ENCODE measurements around the gene SP100.
"Not testable (repeated sequence)": the region's sequence is repeated elsewhere in the genome, so short reads cannot be mapped to it uniquely, and the experiment has no call there.

SP100 gene

DNA sequence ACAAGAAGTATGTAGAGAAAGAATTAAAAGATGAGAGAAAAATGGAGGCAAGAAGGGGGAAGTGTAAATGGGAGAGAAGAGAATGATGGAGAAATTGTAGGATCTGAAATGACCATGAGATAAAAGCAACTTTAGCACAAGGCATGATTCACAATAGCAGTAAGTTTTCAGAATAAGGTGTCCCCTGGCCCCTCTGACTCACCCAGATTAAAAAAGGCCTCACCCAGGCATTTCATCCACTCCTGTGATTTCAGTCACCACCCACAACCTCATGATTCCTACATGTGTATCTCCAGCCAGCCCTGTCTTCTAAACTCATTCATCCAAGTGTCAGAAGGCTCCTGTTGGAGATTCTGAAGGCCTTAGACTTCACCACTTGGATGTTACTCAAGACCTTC, 56.6 kb downstream of the SP100 start:
- no peak for DNase-seq

DNA sequence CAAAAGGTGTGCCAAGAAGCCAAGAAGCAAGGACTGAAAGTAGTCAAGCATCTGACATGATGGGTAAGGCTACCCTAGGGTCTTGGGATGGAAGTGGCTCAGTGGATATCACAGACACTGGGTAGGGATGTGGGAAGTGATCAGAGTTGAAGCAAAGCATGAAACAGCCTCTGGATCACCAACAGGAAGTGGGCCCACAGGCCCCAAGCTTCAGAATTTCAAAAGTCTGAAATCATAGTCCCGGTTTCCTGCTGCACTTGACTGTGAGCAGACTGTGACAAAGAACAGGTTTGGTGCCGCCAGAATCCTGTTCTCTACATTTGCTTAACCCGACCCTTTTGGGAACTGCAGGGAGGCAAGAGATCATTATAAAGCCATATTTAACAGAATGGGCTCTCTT, 57.4 kb downstream of the SP100 start:
- DNase-seq: no peak

DNA sequence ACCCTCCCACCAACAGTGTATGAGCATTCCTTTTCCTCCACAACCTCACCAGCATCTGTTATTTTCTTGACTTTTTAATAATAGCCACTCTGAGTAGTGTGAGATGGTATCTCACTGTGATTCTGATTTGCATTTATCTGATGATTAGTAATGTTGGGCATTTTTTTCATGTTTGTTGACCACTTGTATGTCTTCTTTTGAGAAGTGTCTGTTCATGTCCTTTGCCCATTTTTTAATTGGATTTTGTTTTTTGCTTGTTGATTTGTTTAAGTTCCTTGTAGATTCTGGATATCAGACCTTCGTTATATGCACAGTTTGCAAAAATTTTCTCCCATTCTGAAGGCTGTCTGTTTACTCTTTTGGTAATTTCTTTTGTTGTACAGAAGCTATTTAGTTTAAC, 59.1 kb downstream of the SP100 start:
- DNase-seq: no peak

DNA sequence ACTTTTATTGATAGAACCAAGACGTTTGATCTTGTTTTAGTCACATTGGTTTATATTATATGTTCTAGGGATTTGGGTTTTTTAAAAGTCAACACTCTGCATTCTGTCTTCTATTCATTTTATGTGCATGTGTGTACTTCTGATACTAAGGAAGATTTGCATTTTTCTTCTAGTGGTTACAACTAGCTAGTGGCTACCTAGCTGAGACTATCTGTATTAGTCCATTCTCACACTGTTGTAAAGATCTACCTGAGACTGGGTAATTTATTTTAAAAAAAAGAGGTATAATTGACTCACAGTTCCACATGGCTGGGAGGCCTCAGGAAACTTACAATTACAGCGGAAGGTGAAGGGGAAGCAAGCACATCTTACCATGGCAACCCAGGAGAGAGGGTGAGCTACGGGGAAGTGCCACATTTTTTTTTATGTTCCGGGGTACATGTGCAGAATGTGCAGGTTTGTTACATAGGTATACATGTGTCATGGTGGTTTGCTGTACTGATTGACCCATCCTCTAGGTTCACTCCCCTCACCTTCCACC, 69.9 kb downstream of the SP100 start:
- no peak for DNase-seq

DNA sequence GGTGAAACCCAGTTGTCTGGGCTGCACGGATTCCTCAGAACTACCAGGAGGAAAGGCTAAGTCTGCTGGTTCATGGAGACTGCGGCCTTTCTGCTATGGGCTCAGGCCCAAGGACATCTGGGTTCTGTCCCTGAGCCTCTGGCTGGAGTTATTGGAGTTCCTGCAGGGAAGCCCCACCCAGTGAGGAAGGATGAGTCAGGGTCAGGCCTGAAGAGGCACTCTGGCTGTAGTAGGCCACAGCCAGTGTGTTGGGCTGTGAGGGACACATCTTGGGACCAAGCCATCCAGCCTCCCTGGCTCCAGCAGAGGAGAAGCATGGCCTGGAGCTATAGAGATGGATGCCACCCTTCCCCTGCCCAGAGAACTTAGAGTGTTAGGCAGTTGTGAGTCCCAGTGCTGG, 75.2 kb downstream of the SP100 start:
- DNase-seq: not testable (repeated sequence)

DNA sequence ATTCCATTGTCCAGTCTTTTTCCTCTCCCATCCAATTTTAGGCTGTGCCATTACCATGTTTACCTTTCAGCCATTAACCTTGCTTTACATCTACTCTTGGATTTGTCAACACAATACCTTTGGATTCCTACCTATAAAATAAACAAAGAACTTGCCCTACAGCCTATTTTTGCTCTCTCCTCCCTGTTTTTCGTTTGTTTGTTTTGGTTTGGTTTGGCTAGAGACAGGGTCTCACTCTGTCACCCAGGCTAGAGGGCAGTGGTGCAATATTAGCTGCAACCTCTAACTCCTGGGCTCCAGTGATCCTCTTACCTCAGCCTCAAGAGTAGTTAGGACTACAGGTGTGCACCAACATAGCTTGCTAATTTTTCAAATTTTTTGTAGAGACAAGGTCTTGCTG, 76.1 kb downstream of the SP100 start:
- no peak for DNase-seq

DNA sequence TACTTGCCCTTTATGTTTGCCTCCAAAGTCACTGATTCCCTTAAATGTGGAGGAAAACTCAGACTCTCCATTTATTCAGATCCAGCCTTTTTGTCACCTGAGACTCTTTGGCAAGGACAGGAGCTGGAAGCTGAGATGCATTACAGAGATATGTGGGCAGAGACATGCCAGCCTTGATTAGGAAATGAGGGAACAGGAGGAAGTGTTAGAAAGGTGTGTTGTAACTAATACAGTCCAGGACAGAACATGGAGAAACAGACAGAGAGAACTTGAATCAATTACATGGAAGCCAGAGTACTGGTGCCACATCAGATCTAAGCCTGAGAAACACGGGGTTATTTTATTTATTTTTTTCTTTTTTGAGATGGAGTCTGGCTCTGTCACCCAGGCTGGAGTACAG, 79.0 kb downstream of the SP100 start:
- no peak for DNase-seq

DNA sequence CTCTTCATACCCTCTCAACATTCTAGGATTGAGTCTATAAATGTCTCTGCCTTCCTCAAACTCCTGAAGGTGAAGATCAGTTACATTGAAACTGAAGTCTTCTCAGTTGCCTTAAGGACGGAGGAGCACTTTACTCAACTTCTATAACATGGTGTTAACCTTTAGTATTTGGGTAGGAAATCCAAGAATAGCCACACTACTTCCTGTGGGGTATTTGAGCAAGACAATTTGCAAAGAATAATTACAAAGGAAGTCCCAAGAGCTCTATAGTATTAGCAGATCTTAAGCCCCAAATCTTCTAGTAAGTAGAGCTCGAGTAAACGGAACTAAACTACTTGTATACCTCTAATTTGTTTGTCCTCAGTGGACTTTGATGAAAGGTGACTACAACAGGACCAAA, 80.9 kb downstream of the SP100 start:
- no peak for DNase-seq

DNA sequence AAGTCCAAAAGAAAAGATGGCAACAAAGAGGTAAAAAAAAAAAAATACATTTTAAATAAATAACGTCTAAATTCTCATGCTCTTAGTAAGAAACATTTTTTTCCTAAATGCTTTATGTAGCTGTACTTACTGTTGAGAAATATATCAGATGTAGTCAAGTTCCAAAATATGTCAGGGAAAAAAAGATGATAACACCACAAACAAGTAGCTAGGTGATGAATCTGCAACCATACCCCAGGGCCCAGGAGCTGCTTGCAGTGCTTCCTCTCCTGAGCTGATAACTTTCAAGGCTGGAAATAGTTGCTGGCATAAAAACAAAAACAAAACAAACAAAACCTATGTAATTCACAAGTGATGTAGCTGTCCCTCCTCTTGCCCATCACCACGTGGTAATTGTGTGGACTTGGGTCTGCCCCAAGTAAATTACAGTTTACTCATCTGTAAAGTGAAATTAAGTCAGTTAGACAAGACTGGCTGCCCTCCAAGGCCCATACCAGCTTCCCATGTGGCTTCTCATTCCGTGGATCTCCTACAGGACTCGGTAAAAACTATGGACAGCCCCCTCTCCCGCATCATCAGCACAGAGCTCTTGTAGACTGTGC, 82.6 kb downstream of the SP100 start:
- DNase-seq: no peak

DNA sequence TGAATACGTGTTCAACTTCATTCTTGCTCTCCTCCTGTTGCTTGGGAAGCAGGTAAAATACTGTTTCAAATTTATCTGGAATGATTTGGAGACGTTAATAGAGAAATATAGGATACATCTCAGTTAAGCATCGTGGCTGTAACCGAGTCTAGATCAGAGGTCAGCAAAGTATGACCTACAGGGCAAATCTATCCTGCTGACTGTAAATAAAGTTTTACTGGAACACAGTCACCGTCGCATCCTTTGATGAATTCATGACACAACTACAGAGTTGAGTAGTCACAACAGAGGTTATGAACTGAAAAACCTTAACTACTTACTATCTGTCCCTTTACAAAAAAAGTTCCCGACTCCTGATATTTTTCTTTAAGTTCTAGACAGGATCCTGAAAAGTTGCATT, 86.6 kb downstream of the SP100 start:
- no peak for DNase-seq

DNA sequence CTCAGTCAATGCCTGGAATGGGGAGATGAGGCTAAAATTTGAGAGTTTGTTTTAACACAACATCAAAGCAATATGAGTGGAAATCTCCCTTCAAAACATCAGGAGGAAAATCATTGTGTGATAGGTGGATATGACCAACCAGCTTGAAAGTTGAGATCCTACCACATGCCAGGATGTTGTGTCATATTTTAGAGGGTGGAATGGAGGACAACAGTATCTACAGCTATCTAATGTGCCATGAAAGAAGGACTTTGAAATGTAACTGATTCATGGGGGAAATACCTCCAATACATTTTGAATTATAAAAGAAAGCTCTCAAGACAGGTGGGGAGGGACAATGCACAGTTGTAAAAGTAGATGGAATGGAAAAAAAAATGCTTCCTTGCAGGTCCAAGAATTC, 87.8 kb downstream of the SP100 start:
- DNase-seq: no peak

DNA sequence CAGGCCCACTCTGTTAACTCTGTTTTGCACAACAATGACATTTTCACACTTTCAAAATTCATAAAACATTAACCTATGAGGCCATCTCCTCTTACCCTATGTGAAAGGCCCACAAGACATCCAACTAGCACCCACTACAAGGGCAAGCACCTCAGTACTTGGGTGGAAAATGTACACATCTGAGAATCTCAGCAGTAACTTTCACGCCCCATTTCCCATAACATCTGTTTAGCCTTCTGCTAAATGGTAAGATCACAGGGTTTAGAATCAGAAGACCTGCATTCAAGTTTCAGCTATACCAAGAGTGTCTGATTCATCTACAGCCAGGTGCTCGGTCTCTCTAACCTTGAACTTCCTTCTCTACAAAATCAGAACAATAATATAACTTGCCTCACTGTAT, 89.2 kb downstream of the SP100 start:
- DNase-seq: no peak

DNA sequence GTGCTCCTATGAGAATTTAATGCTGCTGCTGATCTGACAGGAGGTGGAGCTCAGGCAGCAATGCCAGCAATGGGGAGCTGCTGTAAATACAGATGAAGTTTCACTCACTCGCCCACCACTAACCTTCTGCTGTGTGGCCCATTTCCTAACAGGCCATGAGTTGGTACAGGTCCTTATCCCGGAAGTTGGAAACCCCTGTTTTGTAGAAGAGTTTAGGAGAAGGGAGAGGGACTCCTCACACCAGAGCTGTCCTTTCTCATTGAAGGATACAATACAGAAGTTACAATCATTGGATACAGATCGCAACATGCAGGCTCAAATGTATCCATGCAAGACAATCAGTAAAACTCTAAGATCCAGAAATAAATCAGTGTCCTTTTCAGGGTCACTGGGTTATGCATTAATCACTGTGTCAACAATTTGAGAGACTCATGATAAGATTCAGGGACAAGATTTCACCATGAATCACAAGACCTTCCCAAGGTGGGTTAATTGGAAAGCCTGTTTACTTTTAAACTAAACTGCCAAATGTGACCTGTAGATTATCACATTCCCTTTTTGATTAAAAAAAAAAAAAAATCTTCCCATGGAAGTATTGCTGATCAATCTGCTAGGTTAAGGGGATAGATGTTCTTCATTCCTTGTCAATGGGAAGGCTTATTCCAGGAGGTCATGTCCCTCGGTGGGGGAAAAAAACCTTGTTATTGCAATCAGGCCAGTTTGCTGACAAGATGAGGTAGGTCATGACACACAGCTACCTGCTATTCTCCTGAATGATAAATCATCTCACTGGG, 97.2 kb downstream of the SP100 start:
- DNase-seq: no peak

DNA sequence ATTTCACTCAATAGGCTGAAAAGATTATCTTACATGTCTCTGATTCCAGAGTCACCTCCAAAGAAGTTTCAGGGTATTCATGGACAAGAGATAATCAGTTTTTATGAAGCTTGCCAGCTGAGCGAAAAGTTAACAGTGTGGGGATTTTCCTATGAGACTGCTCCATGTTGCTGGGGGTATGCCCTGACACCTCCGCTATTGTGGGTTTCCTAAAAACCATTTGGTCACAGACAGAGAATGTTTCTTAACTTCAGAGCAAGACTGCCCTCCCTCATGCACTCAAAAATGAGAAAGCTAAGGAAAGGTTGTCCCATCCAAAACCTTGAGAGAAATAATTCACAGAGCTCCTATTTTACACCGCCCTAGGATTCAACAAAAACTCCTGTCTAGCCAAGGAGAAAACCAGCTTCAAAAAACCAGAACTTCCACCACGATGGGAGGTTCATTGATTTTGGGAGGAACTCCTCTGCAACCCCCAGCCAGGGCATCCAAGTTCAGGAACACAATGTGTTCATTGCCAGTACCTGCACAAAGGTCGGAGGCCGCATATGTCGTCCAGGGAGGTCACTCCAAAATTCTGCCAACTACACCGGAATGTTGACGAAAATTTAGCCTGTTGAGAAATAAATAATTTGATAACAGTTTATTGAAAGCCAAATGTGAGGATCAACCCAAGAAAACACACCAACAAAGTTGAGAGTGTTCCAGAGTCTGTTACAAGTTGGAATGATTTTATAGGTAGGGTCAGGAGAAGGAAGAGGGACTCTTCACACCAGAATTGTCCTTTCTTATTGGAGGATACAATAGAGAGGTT, 104.3 kb downstream of the SP100 start:
- DNase-seq: no peak

DNA sequence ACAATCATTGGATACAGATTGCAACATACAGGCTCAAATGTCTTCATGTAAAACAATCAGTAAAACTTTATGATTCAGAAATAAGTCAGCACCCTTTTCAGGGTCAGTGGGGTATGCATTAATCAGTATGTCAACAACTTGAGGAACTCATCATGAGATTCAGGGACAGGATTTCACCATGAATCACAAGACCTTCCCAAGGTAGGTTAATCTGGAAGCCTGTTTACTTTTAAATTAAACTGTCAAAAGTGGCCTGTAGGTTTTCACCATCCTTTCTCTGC, 104.8 kb downstream of the SP100 start:
- DNase-seq: no peak

DNA sequence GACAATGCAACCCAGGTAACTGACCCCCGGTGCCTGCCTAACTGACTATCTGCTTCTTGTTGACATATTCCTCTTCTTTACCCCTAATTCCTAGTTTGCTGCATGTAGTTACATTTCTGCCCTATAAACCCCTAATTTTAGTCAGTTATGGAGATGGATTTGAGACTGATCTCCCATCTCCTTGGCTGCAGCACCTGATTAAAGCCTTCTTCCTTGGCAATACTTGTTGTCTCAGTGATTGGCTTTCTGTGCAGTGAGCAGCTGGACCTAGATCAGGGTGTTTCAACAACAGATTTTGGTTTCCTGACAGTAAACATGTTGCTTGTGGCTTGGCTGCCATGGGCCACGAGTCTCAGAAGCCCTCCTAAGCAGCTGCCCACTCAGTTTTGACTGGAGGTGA, 105.4 kb downstream of the SP100 start:
- DNase-seq: no peak

DNA sequence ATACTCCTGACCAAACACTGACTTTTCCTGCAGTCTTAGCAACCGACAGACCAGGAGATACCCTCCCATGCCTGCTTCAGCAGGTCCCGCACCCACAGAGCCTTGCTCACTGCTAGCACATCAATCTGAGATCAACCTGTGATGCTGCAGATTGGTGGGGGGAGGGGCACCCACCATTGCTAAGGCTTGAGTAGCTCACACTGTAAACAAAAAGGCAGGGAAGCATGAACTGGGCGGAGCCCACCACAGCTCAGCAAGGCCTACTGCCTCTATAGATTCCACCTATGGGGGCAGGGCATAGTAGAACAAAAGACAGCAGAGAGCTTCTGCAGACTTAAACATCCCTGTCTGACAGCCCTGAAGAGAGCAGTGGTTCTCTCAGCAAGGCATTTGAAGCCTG, 109.7 kb downstream of the SP100 start:
- DNase-seq: no peak

DNA sequence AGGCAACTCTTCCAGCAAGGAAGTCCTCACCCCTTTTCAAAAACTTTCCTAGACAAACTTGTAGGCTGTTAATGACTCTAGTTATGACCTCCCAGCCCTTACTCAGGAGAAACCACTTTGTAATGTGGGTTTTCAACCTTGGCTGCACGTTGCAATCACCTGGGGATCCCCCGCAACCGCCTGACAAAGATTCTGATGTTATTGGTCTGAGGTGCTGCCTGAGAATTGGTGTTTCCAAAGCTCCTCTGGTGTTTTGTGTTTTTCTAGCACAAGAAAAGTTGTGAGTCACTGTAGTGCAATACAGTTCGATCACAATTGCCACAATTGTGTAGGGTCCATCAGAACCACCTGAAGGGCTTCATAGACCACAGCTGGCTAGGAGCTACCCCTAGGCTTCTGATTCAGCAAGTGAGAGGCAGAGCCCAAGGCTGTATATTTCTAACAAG, 121.6 kb downstream of the SP100 start:
- no peak for DNase-seq

DNA sequence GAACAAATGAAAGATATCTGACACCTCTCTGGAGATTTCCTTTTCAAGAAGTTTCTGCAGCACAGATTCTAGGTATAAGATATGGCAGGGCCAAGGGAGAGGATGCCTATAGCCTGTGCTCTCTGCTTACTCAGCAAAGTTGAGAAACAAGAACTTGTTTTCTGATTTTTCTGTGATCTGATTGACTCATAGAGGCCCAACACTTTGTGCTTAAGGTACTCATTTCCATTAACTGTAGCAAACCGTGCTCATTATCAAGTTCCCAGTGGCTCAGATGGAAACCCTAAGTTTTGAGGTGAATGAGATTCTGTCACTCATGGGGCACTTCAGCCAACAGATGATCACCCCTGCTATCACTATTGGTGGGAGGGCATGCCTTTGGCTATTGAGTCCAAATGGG, 124.3 kb downstream of the SP100 start:
- DNase-seq: no peak

DNA sequence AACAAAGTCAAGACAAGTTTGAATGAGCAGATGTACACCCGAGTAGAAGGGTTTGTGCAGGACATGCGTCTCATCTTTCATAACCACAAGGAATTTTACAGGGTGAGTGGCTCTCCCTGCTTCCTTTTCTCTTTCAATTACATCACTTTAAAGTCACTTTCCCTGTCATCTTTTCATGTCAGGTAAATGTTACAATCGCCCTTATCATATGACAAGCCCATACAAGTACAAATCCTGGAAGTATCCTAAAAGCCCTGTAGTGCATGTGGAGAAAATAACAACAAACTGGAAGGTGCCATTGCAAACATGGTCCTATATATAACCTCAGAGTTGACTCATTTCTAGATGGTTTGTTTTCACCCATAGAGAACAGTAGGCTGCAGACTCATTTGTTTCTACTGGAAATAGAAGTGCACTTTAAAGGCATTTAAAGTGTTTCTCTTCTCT, 126.0 kb downstream of the SP100 start:
- no peak for DNase-seq

DNA sequence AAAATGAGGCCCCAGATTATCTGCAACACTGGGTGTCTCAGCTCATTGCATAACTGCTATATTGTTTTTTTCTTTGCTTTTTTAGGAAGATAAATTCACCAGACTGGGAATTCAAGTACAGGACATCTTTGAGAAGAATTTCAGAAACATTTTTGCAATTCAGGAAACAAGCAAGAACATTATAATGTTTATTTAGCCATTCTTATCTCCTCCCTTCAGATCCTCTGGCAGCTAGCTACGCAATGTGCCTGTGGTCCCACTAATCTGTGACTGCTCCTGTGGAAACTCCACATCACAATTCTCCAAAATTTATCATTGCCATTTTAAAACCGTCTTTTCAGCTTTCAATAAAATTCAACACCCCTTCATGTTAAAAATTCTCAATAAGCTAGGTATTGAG, 126.8 kb downstream of the SP100 start:
- DNase-seq: no peak

DNA sequence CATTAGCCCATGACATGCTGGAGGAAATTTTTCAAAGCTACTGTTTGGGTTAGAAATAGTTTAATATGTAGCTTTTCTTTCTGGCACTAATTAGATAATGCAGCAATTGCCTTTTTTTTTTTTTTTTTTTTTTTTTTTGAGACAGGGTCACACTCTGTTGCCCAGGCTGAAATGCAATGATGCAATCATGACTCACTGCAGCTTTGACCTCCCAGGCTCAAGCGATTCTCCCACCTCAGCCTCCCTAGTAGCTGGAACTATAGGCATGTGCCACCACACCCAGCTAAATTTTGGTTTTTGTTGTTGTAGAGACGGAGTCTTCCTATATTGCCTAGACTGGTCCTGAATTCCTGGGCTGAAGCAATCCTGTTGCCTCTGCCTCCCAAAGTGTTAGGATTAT, 136.2 kb downstream of the SP100 start:
- DNase-seq: no peak

DNA sequence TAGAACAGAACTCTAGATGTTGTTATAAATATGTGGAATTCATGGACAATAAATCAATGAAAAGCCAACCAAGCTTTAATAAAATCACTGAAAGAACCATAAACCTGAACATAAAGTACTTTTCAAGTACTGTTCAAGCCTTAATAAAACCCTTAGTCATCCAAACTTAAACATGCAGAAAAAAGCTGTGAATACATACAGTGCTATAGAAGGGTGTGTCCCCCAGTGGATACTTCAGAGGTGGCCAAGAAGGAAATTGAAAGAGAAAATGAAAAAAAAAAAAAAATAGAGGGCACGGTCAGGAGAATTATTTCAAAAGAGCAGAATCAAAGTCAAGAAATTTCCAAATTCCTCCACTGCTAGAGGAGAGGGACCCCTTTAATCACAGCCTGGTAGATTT, 141.1 kb downstream of the SP100 start:
- no peak for DNase-seq
